NCI-H1436 (cell line): ENCODE results near the gene CCNJL.
A peak's percentile ranks its signal among the peaks of the same experiment; 100 is the strongest.

Source experiments
- DNase-seq: peaks from one replicate; lab custom pipeline; 2025; lab: John Stamatoyannopoulos, UW

CCNJL gene

DNA sequence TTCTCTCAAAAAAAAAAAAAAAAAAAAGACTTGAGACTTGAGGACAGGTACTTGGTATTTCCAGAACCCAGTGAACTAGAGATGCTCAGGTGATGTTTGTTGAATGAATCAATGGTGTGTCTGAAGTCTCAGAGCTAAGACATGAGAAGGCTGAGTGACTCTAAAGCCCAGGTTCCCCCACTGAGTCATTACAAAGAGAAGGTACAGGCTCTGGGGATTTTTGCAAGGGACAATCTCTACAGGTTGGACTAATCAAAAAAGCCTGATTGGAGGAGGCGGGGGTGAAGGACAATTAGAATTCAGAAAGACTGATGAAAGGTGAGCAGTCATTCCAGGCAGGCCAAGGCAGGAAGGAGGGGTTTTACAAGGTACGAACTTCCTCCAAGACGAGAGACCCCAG is 91.3 kb downstream of the CCNJL start:
- DNase-seq: no peak

DNA sequence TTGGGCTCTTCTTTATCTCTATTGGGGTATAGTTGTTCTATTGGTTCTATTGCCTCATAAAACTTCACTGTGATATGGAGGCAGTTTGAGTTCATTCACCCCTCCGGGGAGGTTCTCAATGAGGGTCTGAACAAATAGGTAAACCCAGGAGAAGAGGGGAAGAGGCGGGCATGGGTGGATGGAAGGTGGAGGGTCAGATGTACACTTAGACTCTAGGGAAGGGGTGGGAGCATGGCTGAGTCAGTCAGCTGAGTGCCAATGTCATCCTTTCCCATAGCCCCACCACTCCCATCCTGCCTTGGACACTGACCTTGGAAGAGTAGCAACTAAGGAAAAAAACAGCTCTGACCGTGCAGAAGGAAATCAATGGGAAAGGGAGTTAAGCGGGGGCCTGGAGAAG is 93.0 kb downstream of the CCNJL start:
- DNase-seq: no peak

DNA sequence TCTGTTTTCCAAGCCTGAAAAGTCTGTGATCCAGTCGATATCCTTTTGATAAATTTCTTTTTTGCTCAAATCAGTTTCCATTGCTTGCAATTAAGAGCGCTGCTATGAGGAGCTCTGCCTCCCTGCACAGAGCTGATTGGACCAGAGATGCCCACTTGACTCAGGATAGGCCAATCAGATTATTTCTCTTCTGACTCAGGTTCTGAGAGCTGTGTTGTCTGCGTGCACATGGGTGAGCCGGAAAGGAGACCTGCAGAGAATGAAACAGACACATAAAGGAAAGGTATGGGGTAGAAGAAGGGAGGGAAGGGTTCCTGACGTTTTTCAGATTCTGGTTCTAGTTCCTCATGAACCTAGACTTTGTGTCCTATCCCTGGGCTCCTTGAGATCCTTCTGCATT is 98.8 kb downstream of the CCNJL start:
- peak; percentile 75 for DNase-seq

DNA sequence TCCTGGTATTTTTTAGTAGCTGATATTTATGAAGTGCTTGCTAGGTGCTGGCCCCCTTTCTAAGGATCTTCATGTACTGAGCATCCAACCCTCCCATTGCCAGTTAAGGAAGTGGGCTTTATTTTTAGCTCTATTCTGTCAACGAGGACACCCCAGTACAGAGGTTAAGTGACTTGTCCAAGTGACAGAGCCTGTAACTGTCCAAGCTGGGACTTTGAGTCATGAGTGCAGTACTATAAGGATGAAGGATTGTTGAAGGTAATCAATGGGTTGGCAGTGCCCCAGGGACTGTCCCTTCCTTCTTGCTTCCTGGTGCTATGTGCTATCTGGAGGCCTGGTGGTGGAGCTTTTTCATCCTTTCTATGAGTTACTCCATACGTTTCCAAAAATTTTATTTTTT is 101.0 kb downstream of the CCNJL start:
- no peak for DNase-seq

DNA sequence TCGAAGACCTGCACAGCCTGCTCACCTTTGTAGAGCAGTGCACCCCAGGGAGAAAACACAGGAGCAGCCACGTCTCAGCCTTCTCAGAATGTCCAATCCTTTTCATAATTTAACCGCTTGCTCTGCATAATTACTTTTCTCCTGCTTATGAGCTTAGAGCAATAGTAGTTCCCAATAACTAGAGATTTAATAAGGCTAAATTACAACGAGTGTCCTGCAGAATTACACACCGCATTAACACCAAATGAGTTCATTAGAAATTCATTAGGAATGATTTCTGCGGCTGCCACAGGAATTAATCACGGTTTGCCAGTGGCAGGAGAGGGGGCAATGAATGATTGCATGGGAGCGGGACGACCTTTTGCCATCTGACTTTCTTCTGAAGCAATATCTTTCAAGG is 101.8 kb downstream of the CCNJL start:
- DNase-seq: no peak

DNA sequence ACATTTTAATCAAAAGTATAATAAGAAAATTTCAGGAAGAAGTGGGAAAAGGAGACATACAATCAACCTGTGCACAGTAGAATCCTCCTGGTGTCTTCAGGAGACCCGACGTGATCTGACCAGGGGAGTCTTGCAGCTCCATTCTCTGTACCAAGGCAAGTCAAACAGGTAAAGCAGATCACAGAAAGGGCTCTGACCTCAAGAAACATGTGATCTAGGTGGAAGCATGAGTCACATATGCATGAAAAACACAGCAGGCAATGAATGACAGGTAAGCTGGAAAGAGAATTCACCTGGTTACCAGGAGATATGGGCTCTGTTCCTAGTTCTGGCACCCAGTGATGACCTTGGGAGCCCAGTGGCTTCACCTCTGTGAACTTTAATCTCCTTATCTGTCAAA is 102.4 kb downstream of the CCNJL start:
- no peak for DNase-seq

DNA sequence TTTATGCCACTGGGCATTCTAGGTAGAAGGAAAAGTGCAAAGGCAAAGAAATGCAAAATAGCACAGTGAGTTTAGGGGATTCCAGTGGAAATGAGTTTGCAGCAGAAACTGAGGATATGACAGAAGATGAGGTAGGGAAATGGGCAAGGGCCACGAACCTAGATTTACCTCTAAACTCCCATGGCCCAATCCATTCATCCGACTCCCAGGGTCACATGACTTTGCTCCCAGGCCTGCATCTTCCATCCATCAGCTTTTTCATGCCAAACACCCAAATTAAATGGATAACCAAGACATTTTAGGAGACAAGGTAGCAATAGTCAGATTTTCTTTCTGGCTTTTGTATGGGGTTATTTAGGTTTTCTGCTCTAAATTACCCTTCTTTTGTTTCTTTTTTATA is 105.3 kb downstream of the CCNJL start:
- DNase-seq: no peak
